Upper lobe of right lung (tissue), 1 donor: ENCODE results near the gene LRP4. TPM values are rescaled to one million over a fixed set of nuclear protein-coding genes. Genes with fewer than 3 reads are reported as not detected.

Experiments
- ATAC-seq: fragments of 200-7000 bp; cut with Tn5 transposase; one replicate; pipeline ENCODE4 v1.9.1; 2020; ENCODE audit warnings: mild to moderate bottlenecking, moderate library complexity
- DNase-seq: peaks from one replicate; pipeline ENCODE4 v3.0.0-alpha.2; 2020
- H3K27ac ChIP-seq: fragments of 200-600 bp; one replicate; pipeline ENCODE4 v1.8.0; 2022
- H3K27me3 ChIP-seq: fragments of 200-600 bp; one replicate; pipeline ENCODE4 v1.8.0; 2022; ENCODE audit warnings: mild to moderate bottlenecking
- H3K36me3 ChIP-seq: fragments of 200-600 bp; one replicate; pipeline ENCODE4 v1.8.0; 2022
- H3K4me1 ChIP-seq: fragments of 200-600 bp; one replicate; pipeline ENCODE4 v1.8.0; 2022
- H3K4me3 ChIP-seq: fragments of 200-600 bp; one replicate; pipeline ENCODE4 v1.8.0; 2022; ENCODE audit warnings: mild to moderate bottlenecking
- H3K9me3 ChIP-seq: fragments of 200-600 bp; one replicate; pipeline ENCODE4 v1.8.0; 2022
- intact Hi-C: fragments of 100-400 bp; cut with DNase I; formaldehyde crosslinking; loops from one replicate; pipeline ENCODE4 v1.11.0; 2022
- total RNA-seq: library from RNA; stranded (reverse); fragmentation: NEBNext Ultra II Directional; extraction: Animal tissue kit (Norgen Biotek cat#: 25700); gene quantifications from one replicate; pipeline ENCODE4 v1.2.1, GENCODE V29; 2021
- TF ChIP-seq, protein P1 (sequence below): fragments of 200-600 bp; IDR thresholded peaks from one replicate; pipeline ENCODE4 v1.8.0; 2022; ENCODE audit warnings: antibody characterized with exemption
- donor health status: DM: no; HTN: yes; CAD: no; lungs with severe emphysema.

LRP4 gene
- total RNA-seq, 1 donor from 2014 or later: 14.0 TPM

DNA sequence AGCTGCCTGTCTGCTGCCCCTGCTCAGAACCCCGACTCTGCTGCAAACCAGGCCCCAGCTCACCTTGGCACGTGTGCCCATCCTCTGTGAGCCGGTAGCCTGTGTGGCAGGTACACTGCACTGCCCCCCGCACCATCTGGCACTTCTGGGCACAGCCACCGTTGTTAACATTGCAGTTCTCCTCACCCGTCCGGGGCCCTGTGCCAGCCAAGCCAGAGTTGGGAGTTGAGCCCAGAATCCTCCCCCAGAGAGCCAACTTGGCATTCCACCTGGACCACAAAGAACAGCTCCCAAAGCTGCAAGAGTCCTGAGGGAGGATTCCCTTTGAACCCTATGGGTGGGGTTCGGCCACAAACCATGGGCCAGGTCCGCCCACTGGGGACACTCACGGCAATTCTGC is 22.5 kb downstream of the LRP4 start:
- Histone ChIP-seq H3K27me3 (no peaks in the 10 kb centered on the region), H3K36me3 (no peaks in the 10 kb centered on the region), H3K4me3 (no peak overlapping the region), H3K4me1 (no peaks in the 10 kb centered on the region), H3K27ac (no peak overlapping the region), H3K9me3 (no peaks in the 10 kb centered on the region)
- intact Hi-C loops: no loop called here
- DNase-seq (peak; percentile 81), ATAC-seq (peak; percentile 77)
- TF ChIP-seq, protein P1, sequence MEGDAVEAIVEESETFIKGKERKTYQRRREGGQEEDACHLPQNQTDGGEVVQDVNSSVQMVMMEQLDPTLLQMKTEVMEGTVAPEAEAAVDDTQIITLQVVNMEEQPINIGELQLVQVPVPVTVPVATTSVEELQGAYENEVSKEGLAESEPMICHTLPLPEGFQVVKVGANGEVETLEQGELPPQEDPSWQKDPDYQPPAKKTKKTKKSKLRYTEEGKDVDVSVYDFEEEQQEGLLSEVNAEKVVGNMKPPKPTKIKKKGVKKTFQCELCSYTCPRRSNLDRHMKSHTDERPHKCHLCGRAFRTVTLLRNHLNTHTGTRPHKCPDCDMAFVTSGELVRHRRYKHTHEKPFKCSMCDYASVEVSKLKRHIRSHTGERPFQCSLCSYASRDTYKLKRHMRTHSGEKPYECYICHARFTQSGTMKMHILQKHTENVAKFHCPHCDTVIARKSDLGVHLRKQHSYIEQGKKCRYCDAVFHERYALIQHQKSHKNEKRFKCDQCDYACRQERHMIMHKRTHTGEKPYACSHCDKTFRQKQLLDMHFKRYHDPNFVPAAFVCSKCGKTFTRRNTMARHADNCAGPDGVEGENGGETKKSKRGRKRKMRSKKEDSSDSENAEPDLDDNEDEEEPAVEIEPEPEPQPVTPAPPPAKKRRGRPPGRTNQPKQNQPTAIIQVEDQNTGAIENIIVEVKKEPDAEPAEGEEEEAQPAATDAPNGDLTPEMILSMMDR: no peak

DNA sequence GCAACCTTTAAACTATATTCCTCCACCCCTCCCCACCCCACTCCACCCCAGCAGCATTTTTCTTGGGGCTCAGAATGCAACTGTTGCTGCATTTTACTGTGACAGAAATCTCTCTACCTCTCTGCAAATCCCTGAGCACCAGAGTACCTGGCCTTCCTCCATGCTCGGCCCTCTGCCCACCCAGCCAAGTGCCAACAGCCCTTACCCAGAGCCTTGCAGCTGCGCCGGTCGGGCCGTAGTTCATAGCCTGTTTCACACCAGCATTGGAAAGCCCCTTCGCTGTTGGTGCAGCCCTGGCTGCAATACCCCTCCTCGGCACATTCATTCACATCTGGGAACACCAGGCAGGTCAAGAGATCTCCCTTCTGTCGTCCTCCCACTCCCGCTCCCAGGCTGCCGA is 23.4 kb downstream of the LRP4 start:
- H3K36me3 ChIP-seq: no peaks in the 10 kb centered on the region
- intact Hi-C loops: no loop called here
- no peak for DNase-seq

DNA sequence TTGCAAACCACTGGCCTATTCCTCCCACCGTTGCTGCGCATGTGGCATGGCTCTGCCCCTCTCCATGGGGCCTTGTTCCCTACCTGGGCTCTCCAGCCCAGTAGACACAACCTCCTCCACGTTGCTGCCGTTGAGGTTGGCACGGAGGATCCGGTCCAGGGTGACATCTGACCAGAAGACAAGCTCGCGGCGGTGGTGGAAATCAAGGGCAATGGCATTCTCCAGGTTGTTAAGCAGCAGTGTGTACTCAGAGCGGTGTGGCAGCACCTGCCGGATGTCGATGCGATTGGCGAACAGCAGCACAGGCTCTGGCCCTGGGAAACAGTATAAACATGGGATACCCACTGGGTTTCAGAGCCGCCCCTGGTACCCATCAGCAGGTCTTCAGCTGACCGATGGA is 23.8 kb downstream of the LRP4 start:
- no peaks in the 10 kb centered on the region for H3K27me3 ChIP-seq
- DNase-seq (no peak), ATAC-seq (no peak)
- H3K9me3 ChIP-seq: no peaks in the 10 kb centered on the region
- TF ChIP-seq, protein P1: no peak
- no peak overlapping the region for H3K27ac ChIP-seq
- H3K4me1 ChIP-seq: no peaks in the 10 kb centered on the region
- no peak overlapping the region for H3K4me3 ChIP-seq
- no peaks in the 10 kb centered on the region for H3K36me3 ChIP-seq
- intact Hi-C loops: no loop called here

More for the DNA sequence above, 23.4 kb downstream of the LRP4 start:
- TF ChIP-seq, protein P1: no peak
- H3K4me3 ChIP-seq: no peak overlapping the region
- no peaks in the 10 kb centered on the region for H3K9me3 ChIP-seq
- H3K27me3 ChIP-seq: no peaks in the 10 kb centered on the region
- ATAC-seq: no peak
- H3K27ac ChIP-seq: no peak overlapping the region
- H3K4me1 ChIP-seq: no peaks in the 10 kb centered on the region

DNA sequence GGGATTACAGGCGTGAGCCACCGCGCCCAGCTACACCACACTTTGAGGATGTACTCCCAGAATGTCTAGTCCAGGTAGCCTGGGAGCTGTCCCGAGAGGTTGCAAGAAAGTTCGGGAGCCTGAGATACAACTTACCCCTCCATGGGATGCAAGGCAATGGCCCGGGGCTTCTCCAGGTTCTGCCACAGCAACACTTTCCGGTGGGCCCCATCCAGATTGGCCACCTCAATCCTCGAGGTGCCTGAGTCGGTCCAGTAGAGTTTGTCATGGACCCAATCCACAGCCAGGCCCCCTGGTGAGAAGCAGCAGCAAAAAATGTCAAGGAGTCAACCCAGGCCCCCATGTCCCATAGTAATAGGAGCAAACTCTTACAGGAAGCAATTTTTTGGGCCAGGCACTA is 25.5 kb downstream of the LRP4 start:
- intact Hi-C loops: no loop called here
- no peaks in the 10 kb centered on the region for H3K4me1 ChIP-seq
- H3K36me3 ChIP-seq: no peaks in the 10 kb centered on the region
- no peak for DNase-seq
- H3K9me3 ChIP-seq: no peaks in the 10 kb centered on the region
- H3K4me3 ChIP-seq: no peak overlapping the region
- no peak for ATAC-seq
- no peaks in the 10 kb centered on the region for H3K27me3 ChIP-seq
- TF ChIP-seq, protein P1: no peak
- H3K27ac ChIP-seq: no peak overlapping the region

DNA sequence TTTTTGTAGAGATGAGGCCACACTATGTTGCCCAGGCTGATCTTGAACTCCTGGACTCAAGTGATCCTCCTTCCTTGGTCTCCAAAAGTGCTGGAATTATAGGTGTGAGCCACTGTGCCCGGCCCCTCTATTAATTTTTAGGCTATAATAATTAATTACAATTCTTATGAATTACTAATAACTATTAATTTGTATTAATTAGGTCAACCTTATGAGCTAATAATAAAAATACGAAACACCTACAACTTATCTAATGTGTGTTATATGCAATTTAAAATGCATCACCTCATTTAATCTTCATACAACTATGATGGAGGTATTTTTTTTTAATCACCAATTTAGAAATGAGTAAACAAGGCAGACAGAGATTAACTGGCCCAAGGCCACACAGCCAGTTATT is 26.2 kb downstream of the LRP4 start:
- TF ChIP-seq, protein P1: no peak
- H3K27me3 ChIP-seq: no peaks in the 10 kb centered on the region
- intact Hi-C loops: no loop called here
- no peaks in the 10 kb centered on the region for H3K9me3 ChIP-seq
- ATAC-seq: no peak
- H3K27ac ChIP-seq: no peak overlapping the region
- no peaks in the 10 kb centered on the region for H3K36me3 ChIP-seq
- no peak for DNase-seq
- no peaks in the 10 kb centered on the region for H3K4me1 ChIP-seq
- no peak overlapping the region for H3K4me3 ChIP-seq

DNA sequence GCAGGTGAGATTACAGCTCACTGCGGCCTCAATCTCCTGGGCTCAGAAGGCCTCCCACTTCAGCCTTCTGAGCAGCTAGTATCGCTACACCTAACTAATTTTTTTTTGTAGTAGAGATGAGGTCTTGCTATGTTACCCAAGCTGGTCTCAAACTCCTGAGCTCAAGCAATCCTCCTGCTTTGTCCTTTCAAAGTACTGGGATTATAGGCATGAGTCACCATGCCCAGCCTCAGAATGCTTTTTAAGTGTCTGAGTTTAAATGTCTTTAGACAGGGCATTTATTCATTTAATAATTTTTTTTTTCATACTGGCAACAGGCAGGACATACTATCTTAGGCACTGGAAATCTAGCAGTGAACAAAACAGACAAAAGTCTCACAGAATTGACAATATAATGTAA is 27.7 kb downstream of the LRP4 start:
- H3K27me3 ChIP-seq: no peaks in the 10 kb centered on the region
- H3K9me3 ChIP-seq: no peaks in the 10 kb centered on the region
- DNase-seq: no peak
- H3K4me3 ChIP-seq: no peak overlapping the region
- no peaks in the 10 kb centered on the region for H3K36me3 ChIP-seq
- intact Hi-C loops: no loop called here
- H3K4me1 ChIP-seq: no peaks in the 10 kb centered on the region
- TF ChIP-seq, protein P1: no peak
- no peak overlapping the region for H3K27ac ChIP-seq
- ATAC-seq: no peak
